ENCODE data around the gene DDX51.

DDX51 gene

DNA sequence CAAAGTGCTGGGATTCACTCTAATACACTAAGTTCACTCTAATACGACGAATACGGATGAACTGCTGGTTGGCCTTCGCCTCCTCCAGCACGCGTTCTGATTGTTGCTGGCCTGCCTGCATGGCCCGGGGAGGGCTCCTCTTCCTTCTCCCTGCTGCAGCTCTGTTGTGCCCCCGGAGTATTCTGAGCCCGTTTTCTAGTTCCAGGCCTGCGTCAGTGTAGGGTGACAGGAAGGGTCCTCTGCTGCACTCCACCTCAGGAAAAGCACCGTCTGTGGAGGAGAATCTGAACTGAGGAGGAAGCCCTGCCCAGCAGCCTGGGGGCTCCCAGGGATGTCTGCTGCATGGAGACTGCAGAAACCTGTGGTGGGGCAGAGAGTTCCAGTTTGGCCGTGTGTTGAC lies 44.4 kb downstream of the DDX51 start:
- no peak overlapping the region for H3K4me3 ChIP-seq (ENCODE audit: low read depth, low read length)
- no peak for TF ChIP-seq CTCF (IDR thresholded peaks at IDR 0.05; ENCODE audit: borderline replicate concordance, insufficient read depth, low read depth, low read length)

- no peak overlapping the region for H3K4me3 ChIP-seq (ENCODE audit: low read depth, low read length)
- TF ChIP-seq CTCF (IDR thresholded peaks at IDR 0.05; ENCODE audit: borderline replicate concordance, insufficient read depth, low read depth, low read length) = no peak
These were observed 48.4 kb downstream of the DDX51 start for GRCh38 chr12:132095520-132096409.

DNA sequence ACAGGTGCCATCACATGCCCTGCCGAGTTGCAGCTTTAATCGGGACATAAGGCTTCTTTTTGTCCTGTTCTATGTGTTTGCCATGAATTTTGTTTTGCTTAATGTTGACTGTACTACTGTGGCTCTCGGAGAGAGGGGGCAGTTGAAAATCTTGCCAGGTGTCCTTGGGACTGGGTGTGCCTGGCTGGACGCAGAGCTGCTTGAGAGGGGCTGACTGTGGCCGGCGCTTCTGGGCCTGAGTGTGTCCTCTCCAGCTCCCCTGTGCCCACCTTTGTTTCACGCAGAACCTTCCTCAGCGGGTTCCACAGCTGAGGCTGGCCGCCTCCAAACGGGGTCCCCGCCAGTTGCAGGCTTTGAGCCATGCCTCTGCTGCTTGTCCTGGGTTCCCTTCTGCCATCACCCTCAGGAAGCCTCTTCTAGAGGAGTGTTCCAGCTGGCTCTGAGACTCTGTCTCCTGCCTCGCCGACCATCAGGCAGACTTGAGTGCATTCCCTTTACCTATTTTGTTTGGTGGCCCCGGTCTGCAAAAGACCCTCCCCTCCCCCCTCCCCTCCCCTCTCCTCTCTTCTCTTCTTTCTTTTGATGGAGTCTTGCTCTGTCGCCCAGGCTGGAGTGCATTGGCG lies 49.7 kb downstream of the DDX51 start:
- no peak for TF ChIP-seq CTCF (IDR thresholded peaks at IDR 0.05; ENCODE audit: borderline replicate concordance, insufficient read depth, low read depth, low read length)

DNA sequence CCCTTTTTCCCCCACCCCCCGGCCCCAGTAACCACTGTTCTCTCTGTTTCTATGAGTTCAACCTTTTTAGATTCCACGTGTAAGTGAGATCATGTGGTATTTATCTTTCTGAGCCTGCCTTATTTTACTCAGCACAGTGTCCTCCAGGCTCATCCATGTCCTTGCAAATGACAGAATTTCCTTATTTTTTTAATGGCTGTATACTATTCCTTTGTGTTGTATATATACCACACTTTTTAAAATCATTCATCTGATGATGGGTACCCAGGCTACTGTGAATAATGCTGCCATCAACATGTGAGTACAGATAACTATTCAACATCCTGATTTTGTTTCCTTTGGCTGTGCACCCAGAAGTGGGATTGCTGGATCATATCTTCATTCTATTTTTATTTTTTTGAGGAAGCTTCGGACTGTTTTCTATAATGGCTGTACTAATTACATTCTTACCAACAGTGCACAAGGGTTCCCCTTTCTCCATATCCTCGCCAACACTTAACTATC lies 54.7 kb downstream of the DDX51 start:
- TF ChIP-seq CTCF (IDR thresholded peaks at IDR 0.05; ENCODE audit: borderline replicate concordance, insufficient read depth, low read depth, low read length) = no peak
- H3K4me3 ChIP-seq (ENCODE audit: low read depth, low read length) = no peak overlapping the region

More for the DNA sequence above, 49.7 kb downstream of the DDX51 start:
- H3K4me3 ChIP-seq (ENCODE audit: low read depth, low read length) = no peak overlapping the region
